Activated naive CD8-positive, alpha-beta T cell treated with anti-CD3 and anti-CD28 coated beads, Interleukin-2, amount 50 U/mL, for 16 hours (primary cell): Measurements from ENCODE around the gene HIRA.
A peak's percentile ranks its signal among the peaks of the same experiment; 100 is the strongest.
"Not testable (repeated sequence)": the region's sequence is repeated elsewhere in the genome, so short reads cannot be mapped to it uniquely, and the experiment has no call there.

Source experiments
- DNase-seq: peaks from one replicate; pipeline ENCODE4 v3.0.0-alpha.2; 2020; ENCODE audit warnings: low read depth, low spot score

Gene HIRA

GRCh38 chr22:19463491-19464469, 32.2 kb upstream of the HIRA start:
- DNase-seq, result no peak

GRCh38 chr22:19463008-19463407, 31.5 kb upstream of the HIRA start:
- no peak for DNase-seq

- no peak for DNase-seq
Observed at GRCh38 chr22:19461506-19461905, 30.0 kb upstream of the HIRA start.

- DNase-seq, result no peak
Observed at GRCh38 chr22:19460036-19460435, 28.5 kb upstream of the HIRA start.

GRCh38 chr22:19457828-19458428, 26.4 kb upstream of the HIRA start:
- DNase-seq, result no peak

- no peak for DNase-seq
Observed at GRCh38 chr22:19456541-19456940, 25.0 kb upstream of the HIRA start.

GRCh38 chr22:19455585-19456370, 24.2 kb upstream of the HIRA start:
- DNase-seq, result no peak

- DNase-seq, result no peak
Observed at GRCh38 chr22:19455033-19455432, 23.5 kb upstream of the HIRA start.

GRCh38 chr22:19454156-19454555, 22.6 kb upstream of the HIRA start:
- DNase-seq, result no peak

- no peak for DNase-seq
Observed at GRCh38 chr22:19453718-19454117, 22.2 kb upstream of the HIRA start.

- DNase-seq, result no peak
Observed at GRCh38 chr22:19451570-19451969, 20.0 kb upstream of the HIRA start.

- no peak for DNase-seq
Observed at GRCh38 chr22:19450363-19451175, 19.0 kb upstream of the HIRA start.

- DNase-seq, result no peak
Observed at GRCh38 chr22:19449422-19449767, 17.9 kb upstream of the HIRA start.

GRCh38 chr22:19448739-19449421, 17.3 kb upstream of the HIRA start:
- no peak for DNase-seq

- DNase-seq, result no peak
Observed at GRCh38 chr22:19448076-19448607, 16.6 kb upstream of the HIRA start.

GRCh38 chr22:19447330-19448075, 16.0 kb upstream of the HIRA start, which contains the start of gene C22orf39:
Gene C22orf39, minus strand, starts transcription at chr22:19447711. Its CDS starts 23 bp downstream, at chr22:19447688.
- peak; percentile 76 for DNase-seq

GRCh38 chr22:19446603-19447329, 15.2 kb upstream of the HIRA start:
- DNase-seq, result no peak

- not testable (repeated sequence) for DNase-seq
Observed at GRCh38 chr22:19445279-19445982, 13.9 kb upstream of the HIRA start.
